Subcutaneous adipose tissue (tissue), 4 donors: Measurements from ENCODE around the gene C8G. TPM values are rescaled to one million over a fixed set of nuclear protein-coding genes. Genes with fewer than 3 reads are reported as not detected.

Source experiments
- CTCF ChIP-seq: fragments of 450-650 bp; IDR thresholded peaks from one replicate; pipeline ENCODE4 v1.5.1; 2016; ENCODE audit warnings: low read depth, mild to moderate bottlenecking, control low read depth, antibody characterized with exemption, moderate library complexity
- total RNA-seq, 4 donors: library from RNA; depleted of rRNA; stranded (reverse); fragments of >200 nt; gene quantifications; one replicate each; pipeline ENCODE4 v1.1.0, GENCODE V29; 2016

The C8G gene
- total RNA-seq, 4 donors from 2014 or later: 2.6 TPM; not detected in 3

GRCh38 chr9:136957461-136957860 is 12.4 kb downstream of the C8G start:
- no peak for TF ChIP-seq CTCF

GRCh38 chr9:136957901-136958300 is 12.9 kb downstream of the C8G start:
- no peak for TF ChIP-seq CTCF

- no peak for TF ChIP-seq CTCF
Observed at GRCh38 chr9:136958473-136958872, 13.4 kb downstream of the C8G start.

GRCh38 chr9:136958898-136959850 is 14.1 kb downstream of the C8G start:
- TF ChIP-seq CTCF: no peak

GRCh38 chr9:136960212-136960937 is 15.3 kb downstream of the C8G start:
- no peak for TF ChIP-seq CTCF

GRCh38 chr9:136960938-136961275 is 15.9 kb downstream of the C8G start:
- no peak for TF ChIP-seq CTCF

GRCh38 chr9:136961279-136962065 is 16.4 kb downstream of the C8G start:
- no peak for TF ChIP-seq CTCF
